GM15510 (cell line): ENCODE results near the gene ABCC5.

Experiments used
- POLR2A ChIP-seq: IDR thresholded peaks from 3 replicates; pipeline ENCODE4 v1.6.1; 2011; ENCODE audit warnings: borderline replicate concordance; ENCODE audit not compliant: insufficient read length; ENCODE audit errors: extremely low read depth

ABCC5 gene

DNA sequence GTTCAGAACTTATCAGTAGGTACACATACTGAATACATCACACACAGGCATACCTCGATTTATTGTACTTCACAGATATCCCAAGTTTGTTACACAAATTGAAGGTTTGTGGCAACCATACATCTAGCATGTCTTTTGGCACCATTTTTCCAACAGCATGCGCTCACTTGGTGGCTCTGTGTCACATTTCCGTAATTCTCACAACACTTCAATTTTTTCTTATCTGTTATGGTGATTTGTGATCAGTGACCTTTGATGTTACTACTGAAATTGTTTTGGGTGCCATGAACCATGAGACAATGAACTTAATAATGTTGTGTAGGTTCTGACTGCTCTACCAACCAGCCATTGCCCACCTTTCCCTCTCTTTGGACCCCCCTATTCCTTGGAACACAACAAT, 143.8 kb downstream of the ABCC5 start:
- TF ChIP-seq POLR2A = no peak

DNA sequence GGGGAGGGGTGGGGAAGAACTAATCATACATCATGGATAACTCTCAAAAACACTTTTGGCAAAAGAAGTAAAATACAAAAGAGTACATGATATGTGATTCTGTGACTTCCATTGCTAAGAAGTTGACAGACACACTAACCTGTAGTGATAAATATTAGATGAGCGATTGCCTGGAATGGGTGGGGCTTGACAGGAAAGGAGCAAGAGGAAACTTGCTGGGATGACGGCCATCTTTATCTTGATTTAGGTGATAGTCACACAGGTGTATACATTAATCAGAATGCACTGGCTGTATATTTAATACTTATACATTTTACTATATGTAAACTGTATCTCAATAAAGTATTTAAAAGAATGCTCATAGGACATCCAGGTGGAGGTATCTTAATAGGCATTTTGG, 146.1 kb downstream of the ABCC5 start:
- TF ChIP-seq POLR2A = no peak

DNA sequence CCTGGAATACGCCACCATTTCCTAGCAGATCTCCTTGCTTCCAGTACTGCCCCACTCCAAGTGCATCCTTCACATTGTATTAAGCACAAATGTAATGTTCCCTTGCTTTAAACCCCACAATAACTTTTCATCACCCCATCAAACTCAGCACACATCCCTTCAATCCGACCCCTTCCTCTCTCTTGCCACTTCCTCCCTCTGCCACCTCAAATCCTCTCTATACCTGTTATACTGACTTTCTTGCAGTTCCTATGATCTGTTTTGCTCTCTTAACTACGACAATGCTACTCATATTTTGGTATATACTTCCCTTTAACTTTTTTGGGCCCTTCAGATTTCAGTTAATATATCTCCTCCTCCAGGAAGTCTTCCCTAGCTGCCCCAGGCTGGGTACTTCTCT, 147.1 kb downstream of the ABCC5 start:
- no peak for TF ChIP-seq POLR2A
